Aorta (tissue), 5 donors: Measurements from ENCODE around the gene C1orf232. TPM values are rescaled to one million over a fixed set of nuclear protein-coding genes. Genes with fewer than 3 reads are reported as not detected.

Experiments used
- ATAC-seq: fragments of 200-7000 bp; cut with Tn5 transposase; one replicate; pipeline ENCODE4 v1.9.1; 2022; ENCODE audit warnings: moderate library complexity; ENCODE audit not compliant: low FRiP score
- DNase-seq, 2 donors: peaks; one replicate each; pipeline ENCODE4 v3.0.0-alpha.2; 2020
- H3K27ac ChIP-seq, 2 donors: one replicate each; pipeline ENCODE4 v1.5.1; 2013; ENCODE audit warnings: low read length in 2 of 2, mild to moderate bottlenecking in 2 of 2, moderate library complexity in 2 of 2, control low read depth in 1 of 2, inconsistent platforms in 1 of 2, low read depth in 1 of 2
- H3K27me3 ChIP-seq, 2 donors: one replicate each; pipeline ENCODE4 v1.6.1; 2013; ENCODE audit warnings: control low read depth in 1 of 2, low read length in 1 of 2, mild to moderate bottlenecking in 1 of 2, moderate library complexity in 1 of 2; ENCODE audit not compliant: insufficient read depth in 2 of 2, control insufficient read depth in 1 of 2
- H3K36me3 ChIP-seq, 2 donors: one replicate each; pipeline ENCODE4 v1.6.1; 2013; ENCODE audit warnings: control low read depth in 1 of 2, low read length in 1 of 2, mild to moderate bottlenecking in 1 of 2; ENCODE audit not compliant: insufficient read depth in 2 of 2, control insufficient read depth in 1 of 2
- H3K4me1 ChIP-seq, 2 donors: one replicate each; pipeline ENCODE4 v1.6.1; 2013; ENCODE audit warnings: low read length in 2 of 2, control low read depth in 1 of 2, mild to moderate bottlenecking in 1 of 2, moderate library complexity in 1 of 2; ENCODE audit not compliant: insufficient read depth in 2 of 2, control insufficient read depth in 1 of 2
- H3K4me3 ChIP-seq, 2 donors: one replicate each; pipeline ENCODE4 v1.5.1; 2013; ENCODE audit warnings: low read length in 2 of 2, control low read depth in 1 of 2, mild to moderate bottlenecking in 1 of 2
- H3K9me3 ChIP-seq: one replicate; pipeline ENCODE4 v1.6.1; 2013; ENCODE audit warnings: mild to moderate bottlenecking, low read length; ENCODE audit not compliant: control insufficient read depth
- WGBS, 2 donors: extraction: QIAGEN DNeasy Blood & Tissue Kit; methylation state at CpG; one replicate each; pipeline ENCODE4 v1.1.7; 2013; 5-methylcytosine and 5-hydroxymethylcytosine counted together
- intact Hi-C, 2 donors: fragments of 100-400 bp; cut with DNase I; formaldehyde crosslinking; loops; one replicate each; pipeline versions ENCODE4 v1.14.2 to v1.15.0; 2022
- polyA plus RNA-seq, 2 donors: library from polyadenylated mRNA; stranded (reverse); fragments of 200-250 nt; gene quantifications; one replicate each; pipeline ENCODE4 v1.2.3, GENCODE V29; 2013
- total RNA-seq, 2 donors: library from RNA; stranded (reverse); fragmentation: NEBNext Ultra II Directional; extraction: Animal tissue kit (Norgen Biotek cat#: 25700); gene quantifications; one replicate each; pipeline ENCODE4 v1.2.1, GENCODE V29; 2021
- donor health status: healthy with polysubstance abuse.
- donor health status: Bipolar disorder and iron deficiency.
- donor health status: DM: no; HTN: no; CAD: no.
- donor health status: DM: no; HTN: no; CAD: no.
- donor health status: DM: yes; HTN: yes; CAD: no.

C1orf232 gene
- total and polyA plus RNA-seq, 4 donors, result not detected

DNA sequence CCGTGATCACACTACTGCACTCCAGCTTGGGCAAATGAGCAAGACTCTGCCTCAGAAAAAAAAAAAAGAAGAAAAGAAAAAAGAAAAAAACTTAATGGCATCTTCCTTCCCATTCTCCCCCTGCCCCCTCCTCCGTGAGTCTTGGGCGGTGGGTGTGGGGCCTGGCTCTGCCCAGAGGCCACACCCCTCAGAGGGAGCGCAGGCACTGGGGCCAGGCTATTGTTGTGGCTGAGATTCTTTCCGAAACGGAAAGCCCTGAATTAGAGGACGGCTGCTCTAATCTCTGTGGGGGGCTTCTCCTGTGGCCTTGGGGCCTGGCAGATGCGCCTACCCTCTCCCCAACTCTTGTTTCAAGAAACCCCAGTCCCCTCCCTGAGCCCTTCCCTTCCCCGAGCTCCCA lies 14.0 kb downstream of the C1orf232 start:
- no peaks in the 10 kb centered on the region for H3K4me1 ChIP-seq
- no peaks in the 10 kb centered on the region for H3K36me3 ChIP-seq
- no peak overlapping the region for H3K27ac ChIP-seq
- no peaks in the 10 kb centered on the region for H3K9me3 ChIP-seq
- intact Hi-C loops, result no loop called here
- WGBS, 2 donors, result 55 to 66% methylated on average over 9 of the region's 9 CpGs
- no peak overlapping the region for H3K4me3 ChIP-seq
- no peaks in the 10 kb centered on the region for H3K27me3 ChIP-seq
- peak in 1 of 2 donors; percentile 21 for DNase-seq
- no peak for ATAC-seq

DNA sequence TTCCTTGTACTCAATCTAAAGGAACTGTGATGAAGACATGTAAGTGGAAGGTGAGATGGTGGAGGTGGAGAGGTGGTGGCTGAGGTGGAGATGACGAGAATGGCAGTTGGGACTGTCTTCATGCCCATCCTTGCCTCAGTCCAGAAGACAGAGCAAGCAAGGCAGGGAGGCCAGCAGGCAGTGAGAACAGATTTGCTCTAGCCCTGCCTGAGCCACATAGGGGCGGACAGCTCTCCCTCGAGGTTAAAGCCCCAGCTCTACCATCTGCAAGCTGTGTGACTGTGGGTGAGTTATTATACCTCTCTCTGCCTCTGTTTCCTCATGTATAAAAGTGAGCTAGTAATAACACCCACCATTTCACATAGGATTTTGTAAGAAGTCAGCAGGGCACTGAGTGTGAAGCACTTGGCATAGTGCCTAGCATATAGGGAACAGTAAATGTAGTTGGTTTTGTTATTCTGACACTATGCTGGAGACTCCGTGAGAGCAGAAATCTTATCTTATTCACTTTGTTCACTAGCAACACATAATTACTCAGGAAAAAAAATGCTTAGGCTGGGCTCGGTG lies 14.7 kb downstream of the C1orf232 start:
- ATAC-seq (no peak), DNase-seq (peak in 1 of 2 donors; percentile 12)
- H3K4me1 ChIP-seq, result no peaks in the 10 kb centered on the region
- H3K4me3 ChIP-seq, result no peak overlapping the region
- WGBS, 2 donors, result 44 to 54% methylated on average over 5 of the region's 5 CpGs
- H3K27ac ChIP-seq, result no peak overlapping the region
- intact Hi-C loops, result no loop called here
- no peaks in the 10 kb centered on the region for H3K9me3 ChIP-seq
- H3K36me3 ChIP-seq, result no peaks in the 10 kb centered on the region
- H3K27me3 ChIP-seq, result no peaks in the 10 kb centered on the region

DNA sequence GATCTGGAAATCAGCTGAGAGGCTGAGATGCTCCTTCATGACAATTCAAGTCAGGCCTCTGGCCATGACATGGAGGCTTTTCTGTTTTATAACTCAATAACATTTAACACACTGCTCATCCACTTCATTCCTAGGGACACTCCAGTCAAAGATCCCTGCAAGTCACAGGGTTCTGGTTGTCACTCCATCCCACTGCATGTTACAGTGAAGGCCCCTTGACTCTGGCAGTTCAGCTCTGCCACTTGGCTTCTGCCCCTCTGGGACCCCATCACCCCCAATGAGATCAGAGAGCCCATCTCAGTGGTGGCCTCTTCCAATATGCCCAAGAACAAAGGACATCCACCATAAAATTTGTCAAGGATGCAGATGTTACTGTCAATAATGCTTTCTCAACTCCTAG lies 19.9 kb downstream of the C1orf232 start:
- intact Hi-C loops, result loop anchor here (5.0 kb wide), 1 partner anchor 112 kb away; no protein-coding TSS in a partner anchor
- DNase-seq (no peak), ATAC-seq (no peak)
- Histone ChIP-seq H3K4me1 (no peaks in the 10 kb centered on the region), H3K27me3 (no peaks in the 10 kb centered on the region), H3K4me3 (no peak overlapping the region), H3K36me3 (no peaks in the 10 kb centered on the region), H3K9me3 (no peaks in the 10 kb centered on the region), H3K27ac (no peak overlapping the region)

DNA sequence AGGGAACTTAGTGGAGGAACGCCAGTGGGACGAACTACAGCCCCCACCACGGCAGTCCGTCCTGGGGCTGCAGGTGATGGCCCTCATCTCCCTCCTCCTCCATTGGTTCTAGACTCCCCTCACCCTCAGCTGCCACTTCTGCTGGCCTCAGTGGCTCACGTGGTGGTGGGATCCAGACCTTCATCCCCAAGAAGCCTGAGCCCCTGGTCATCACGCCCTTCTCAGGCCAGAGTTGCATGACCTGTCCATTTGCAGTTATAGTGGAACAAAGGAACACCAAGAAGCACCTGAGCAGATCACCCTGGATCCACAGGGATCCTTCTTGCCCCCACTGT lies 22.8 kb downstream of the C1orf232 start:
- Histone ChIP-seq H3K4me1 (no peaks in the 10 kb centered on the region), H3K4me3 (no peak overlapping the region), H3K27me3 (no peaks in the 10 kb centered on the region), H3K36me3 (no peaks in the 10 kb centered on the region), H3K27ac (no peak overlapping the region), H3K9me3 (no peaks in the 10 kb centered on the region)
- DNase-seq (no peak), ATAC-seq (no peak)
- intact Hi-C loops, result loop anchor here (2.0 to 5.0 kb wide), 2 partner anchors 41 to 109 kb away; no protein-coding TSS in a partner anchor
- WGBS, 2 donors, result 30 to 40% methylated on average over 6 of the region's 6 CpGs

DNA sequence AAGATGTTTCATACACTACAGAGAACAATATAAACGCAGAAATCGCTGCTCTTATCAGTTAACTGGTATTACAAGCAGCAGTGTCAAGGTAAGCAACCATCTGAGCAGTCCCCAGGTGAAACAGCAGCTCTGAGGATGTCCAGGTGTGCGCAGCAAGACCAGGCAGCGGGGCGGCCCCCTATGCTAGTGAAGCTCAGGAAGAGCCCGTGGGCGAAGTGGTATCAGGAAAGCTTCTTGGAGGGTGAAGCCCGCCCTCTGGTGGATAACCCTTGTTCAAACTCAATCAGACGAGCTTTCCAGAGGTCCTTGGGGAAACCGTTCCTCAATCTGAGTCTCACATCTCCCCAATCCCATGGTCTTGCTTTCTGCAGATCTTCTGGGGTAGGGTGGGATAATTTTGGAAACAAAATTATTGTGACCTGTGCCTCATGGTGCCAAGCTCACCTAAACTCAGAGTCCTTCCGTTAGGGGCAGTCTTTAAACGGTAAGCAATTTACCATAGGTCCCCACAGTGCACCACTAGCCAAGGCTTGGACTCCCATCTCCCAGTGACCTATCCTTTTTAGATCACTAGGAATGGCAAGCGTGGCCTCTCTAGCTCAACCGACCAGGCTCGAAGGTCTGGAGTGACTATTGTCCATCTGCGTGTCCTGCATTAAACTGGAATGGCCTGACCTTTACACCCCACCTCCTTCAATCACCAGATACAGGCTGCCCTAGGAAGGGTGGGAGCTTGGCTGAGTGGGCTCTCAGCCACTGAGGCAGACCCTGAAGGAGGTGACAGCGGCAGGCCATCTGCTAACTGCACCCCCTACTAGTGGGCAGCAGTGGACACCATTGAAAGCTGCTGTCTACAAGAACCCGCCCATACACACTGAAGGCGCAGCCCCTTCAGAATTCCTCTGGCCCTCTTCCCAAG lies 23.5 kb downstream of the C1orf232 start:
- intact Hi-C loops, result loop anchor here (2.0 to 5.0 kb wide), 2 partner anchors 40 to 108 kb away; no protein-coding TSS in a partner anchor
- no peak overlapping the region for H3K27ac ChIP-seq
- H3K9me3 ChIP-seq, result no peaks in the 10 kb centered on the region
- 25 to 27% methylated on average over 19 of the region's 19 CpGs for WGBS, 2 donors
- H3K4me1 ChIP-seq, result no peaks in the 10 kb centered on the region
- H3K36me3 ChIP-seq, result no peaks in the 10 kb centered on the region
- H3K4me3 ChIP-seq, result no peak overlapping the region
- H3K27me3 ChIP-seq, result no peaks in the 10 kb centered on the region
- peak; percentile 86 to 88 for DNase-seq
- ATAC-seq, result peak; percentile 80

DNA sequence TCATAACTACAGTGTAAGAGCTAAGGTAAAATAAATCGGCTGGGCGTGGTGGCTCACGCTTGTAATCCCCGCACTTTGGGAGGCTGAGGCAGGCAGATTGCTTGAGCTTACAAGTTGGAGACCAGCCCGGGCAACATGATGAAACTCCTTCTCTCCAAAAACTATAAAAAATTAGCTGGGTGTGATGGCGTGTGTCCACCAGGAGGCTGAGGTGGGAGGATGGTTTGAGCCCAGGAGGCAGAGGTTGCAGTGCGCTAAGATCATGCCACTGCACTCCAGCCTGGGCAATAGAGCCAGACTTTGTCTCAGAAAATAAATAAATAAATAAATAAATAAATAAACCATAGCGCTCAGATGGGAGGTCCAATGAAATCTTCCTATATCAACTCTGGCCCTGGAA lies 26.6 kb downstream of the C1orf232 start:
- ATAC-seq (no peak), DNase-seq (no peak)
- Histone ChIP-seq H3K27ac (no peak overlapping the region), H3K9me3 (no peaks in the 10 kb centered on the region), H3K4me3 (no peak overlapping the region), H3K27me3 (no peaks in the 10 kb centered on the region), H3K4me1 (no peaks in the 10 kb centered on the region), H3K36me3 (no peaks in the 10 kb centered on the region)
- intact Hi-C loops, result no loop called here
- 83 to 86% methylated on average over 8 of the region's 8 CpGs for WGBS, 2 donors

DNA sequence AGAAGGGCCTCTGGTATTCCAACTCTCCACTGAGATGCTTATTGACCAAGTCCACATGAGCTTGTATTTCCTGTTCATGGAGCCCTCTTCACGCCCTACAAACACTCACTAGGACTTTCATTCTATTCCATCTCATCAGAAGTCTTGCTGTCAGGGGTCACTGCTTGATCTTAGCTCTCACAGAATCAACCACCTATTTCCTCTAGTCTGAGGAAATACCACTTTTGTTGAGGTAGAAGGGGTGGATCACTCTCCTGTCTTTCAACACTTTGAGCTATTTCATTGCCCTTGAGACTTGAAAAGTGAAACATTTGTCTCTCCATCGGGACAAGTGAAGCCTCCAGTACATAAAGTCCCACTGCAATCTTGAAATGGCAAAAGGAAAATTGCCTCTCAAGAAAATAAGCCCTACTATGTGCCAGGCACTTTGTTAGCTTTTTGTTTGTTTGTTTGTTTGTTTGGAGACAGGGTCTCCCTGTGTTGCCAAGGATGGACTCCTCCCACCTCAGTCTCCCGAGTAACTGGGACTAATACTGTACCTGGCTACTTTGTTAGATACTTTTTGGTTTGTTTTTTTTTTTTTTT lies 29.7 kb downstream of the C1orf232 start:
- H3K9me3 ChIP-seq, result no peaks in the 10 kb centered on the region
- no peaks in the 10 kb centered on the region for H3K27me3 ChIP-seq
- H3K4me3 ChIP-seq, result no peak overlapping the region
- no peak overlapping the region for H3K27ac ChIP-seq
- DNase-seq, result no peak
- ATAC-seq, result no peak
- no peaks in the 10 kb centered on the region for H3K4me1 ChIP-seq
- 40 to 57% methylated on average over 3 of the region's 3 CpGs for WGBS, 2 donors
- no peaks in the 10 kb centered on the region for H3K36me3 ChIP-seq
- intact Hi-C loops, result no loop called here

DNA sequence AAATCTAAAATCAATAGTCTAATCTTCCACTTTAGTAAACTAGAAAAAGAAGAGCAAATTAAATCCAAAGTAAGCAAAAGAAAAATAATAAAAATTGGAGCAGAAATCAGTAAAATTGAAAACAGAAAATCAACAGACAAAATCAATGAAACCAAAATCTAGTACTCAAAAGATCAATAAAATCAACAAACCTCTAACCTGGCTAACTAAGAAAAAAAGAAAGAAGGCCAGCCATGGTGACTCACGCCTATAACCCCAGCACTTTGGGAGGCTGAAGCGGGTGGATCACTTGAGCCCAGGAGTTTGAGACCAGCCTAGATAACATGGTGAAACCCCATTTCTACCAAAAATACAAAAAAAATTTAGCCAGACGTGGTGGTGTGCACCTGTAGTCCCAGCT lies 34.3 kb downstream of the C1orf232 start:
- ATAC-seq (no peak), DNase-seq (no peak)
- H3K4me1 ChIP-seq, result no peaks in the 10 kb centered on the region
- intact Hi-C loops, result no loop called here
- no peaks in the 10 kb centered on the region for H3K9me3 ChIP-seq
- H3K27ac ChIP-seq, result no peak overlapping the region
- no peaks in the 10 kb centered on the region for H3K27me3 ChIP-seq
- no peak overlapping the region for H3K4me3 ChIP-seq
- WGBS, 2 donors, result 92 to 94% methylated on average over 3 of the region's 3 CpGs
- H3K36me3 ChIP-seq, result no peaks in the 10 kb centered on the region

DNA sequence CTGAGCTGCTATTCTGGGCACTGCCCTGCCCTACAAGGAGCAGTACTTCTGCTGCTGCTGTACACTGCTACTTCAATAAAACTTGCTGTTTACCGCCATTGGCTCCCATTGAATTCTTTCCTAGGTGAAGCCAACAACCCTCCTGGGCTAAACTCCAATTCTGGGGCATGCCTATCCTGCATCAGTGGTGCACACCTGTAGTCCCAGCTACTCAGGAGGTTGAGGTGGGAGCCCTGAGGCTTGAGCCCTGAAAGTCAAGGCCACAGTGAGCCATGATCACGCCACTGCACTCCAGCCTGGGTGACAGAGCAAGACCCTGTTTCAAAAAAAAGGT lies 36.0 kb downstream of the C1orf232 start:
- DNase-seq (no peak), ATAC-seq (no peak)
- intact Hi-C loops, result no loop called here
- Histone ChIP-seq H3K27ac (no peak overlapping the region), H3K36me3 (no peaks in the 10 kb centered on the region), H3K4me1 (no peaks in the 10 kb centered on the region), H3K9me3 (no peaks in the 10 kb centered on the region), H3K4me3 (no peak overlapping the region), H3K27me3 (no peaks in the 10 kb centered on the region)
- 93 to 98% methylated on average over 2 of the region's 2 CpGs for WGBS, 2 donors
